GM10266 (cell line): Measurements from ENCODE around the gene GDPD3.
"Not testable (repeated sequence)": the region's sequence is repeated elsewhere in the genome, so short reads cannot be mapped to it uniquely, and the experiment has no call there.

Source experiments
- DNase-seq: peaks from one replicate; pipeline ENCODE4 v3.0.0; 2012; ENCODE audit errors: extremely low spot score
- CTCF ChIP-seq: IDR thresholded peaks from 2 replicates; pipeline ENCODE4 v1.5.1; 2012; ENCODE audit warnings: mild to moderate bottlenecking, low read depth; ENCODE audit not compliant: control insufficient read depth, insufficient read depth; ENCODE audit errors: missing control alignments

The GDPD3 gene

GRCh38 chr16:30137897-30138296 is 24.6 kb upstream of the GDPD3 start:
- TF ChIP-seq CTCF, result no peak
- DNase-seq, result no peak

- no peak for DNase-seq
- no peak for TF ChIP-seq CTCF
Observed at GRCh38 chr16:30136971-30137605, 23.8 kb upstream of the GDPD3 start.

- DNase-seq, result no peak
- no peak for TF ChIP-seq CTCF
Observed at GRCh38 chr16:30132591-30132990, 19.3 kb upstream of the GDPD3 start.

- DNase-seq, result no peak
- no peak for TF ChIP-seq CTCF
Observed at GRCh38 chr16:30131869-30132475, 18.6 kb upstream of the GDPD3 start.

GRCh38 chr16:30127993-30128392 is 14.7 kb upstream of the GDPD3 start:
- DNase-seq, result peak; percentile 4
- TF ChIP-seq CTCF, result no peak

- DNase-seq, result not testable (repeated sequence)
Observed at GRCh38 chr16:30125690-30126089, 12.4 kb upstream of the GDPD3 start.

GRCh38 chr16:30124985-30125379 is 11.6 kb upstream of the GDPD3 start:
- no peak for TF ChIP-seq CTCF
- DNase-seq, result no peak
